WTC11 (cell line): ENCODE data around the gene TWF2. TPM values are rescaled to one million over a fixed set of nuclear protein-coding genes. Genes with fewer than 3 reads are reported as not detected.

ENCODE experiments used
- ATAC-seq: fragments of 200-7000 bp; cut with Tn5 transposase; 2 replicates; pipeline ENCODE4 v1.10.0; 2021; ENCODE audit warnings: mild to moderate bottlenecking, moderate library complexity
- CTCF ChIA-PET: fragments of 300-600 bp; sonication (Branson Sonifier 250); formaldehyde crosslinking; loops from one replicate; lab custom pipeline; 2021; ENCODE audit warnings: antibody characterized with exemption; lab: Charles Lee
- POLR2A ChIA-PET: fragments of 350-600 bp; sonication (Branson Sonifier 250); formaldehyde crosslinking; loops from one replicate; lab custom pipeline; 2021; ENCODE audit warnings: antibody characterized with exemption; lab: Charles Lee
- DNase-seq: peaks from one replicate; pipeline ENCODE4 v3.0.0; 2021; ENCODE audit warnings: low spot score
- H3K27ac Mint-ChIP-seq: 2 replicates; pipeline ENCODE4 v1.8.0; 2021; ENCODE audit warnings: mixed read lengths
- H3K27me3 Mint-ChIP-seq: 2 replicates; pipeline ENCODE4 v1.8.0; 2021; ENCODE audit warnings: low read depth, mild to moderate bottlenecking, moderate library complexity, mixed read lengths
- H3K36me3 Mint-ChIP-seq: 2 replicates; pipeline ENCODE4 v1.8.0; 2021; ENCODE audit warnings: mixed read lengths
- H3K4me1 Mint-ChIP-seq: 2 replicates; pipeline ENCODE4 v1.8.0; 2022; ENCODE audit warnings: mixed read lengths
- H3K4me3 Mint-ChIP-seq: 2 replicates; pipeline ENCODE4 v1.8.0; 2021; ENCODE audit warnings: mild to moderate bottlenecking, moderate library complexity, mixed read lengths
- H3K9me3 Mint-ChIP-seq: 2 replicates; pipeline ENCODE4 v1.8.0; 2021; ENCODE audit warnings: mixed read lengths
- FOXJ3 ChIP-seq: sonication (generic); formaldehyde crosslinking; IDR thresholded peaks from 2 replicates; pipeline ENCODE4 v1.9.0; 2021; ENCODE audit warnings: missing genetic modification reagents, mild to moderate bottlenecking, borderline replicate concordance
- SMAD4 ChIP-seq: sonication (generic); formaldehyde crosslinking; IDR thresholded peaks from 2 replicates; pipeline ENCODE4 v1.8.0; 2022; ENCODE audit warnings: mild to moderate bottlenecking, missing genetic modification reagents
- SOX15 ChIP-seq: fragments of 250-450 bp; sonication (Bioruptor Pico); IDR thresholded peaks from 2 replicates; pipeline ENCODE4 v1.9.0; 2021; ENCODE audit warnings: mild to moderate bottlenecking
- SP1 ChIP-seq: sonication (generic); formaldehyde crosslinking; conservative IDR thresholded peaks from 2 replicates; pipeline ENCODE4 v1.8.1; 2022; ENCODE audit warnings: missing genetic modification reagents
- microRNA-seq: library from miRNA; unstranded; fragments of <30 nt; microRNA quantifications from one replicate; pipeline ENCODE4 v1.2.0, GENCODE V29; 2022; ENCODE audit warnings: borderline number of aligned reads
- total RNA-seq: library from RNA; stranded (reverse); gene quantifications from 3 replicates; pipeline ENCODE4 v1.2.3, GENCODE V29; 2021
- TF ChIP-seq, protein P1 (sequence below): sonication (generic); formaldehyde crosslinking; IDR thresholded peaks from 2 replicates; pipeline ENCODE4 v1.8.0; 2022; ENCODE audit warnings: mild to moderate bottlenecking, missing genetic modification reagents

TWF2 gene
- total RNA-seq, 1 experiment from 2014 or later = 71.1 TPM

DNA sequence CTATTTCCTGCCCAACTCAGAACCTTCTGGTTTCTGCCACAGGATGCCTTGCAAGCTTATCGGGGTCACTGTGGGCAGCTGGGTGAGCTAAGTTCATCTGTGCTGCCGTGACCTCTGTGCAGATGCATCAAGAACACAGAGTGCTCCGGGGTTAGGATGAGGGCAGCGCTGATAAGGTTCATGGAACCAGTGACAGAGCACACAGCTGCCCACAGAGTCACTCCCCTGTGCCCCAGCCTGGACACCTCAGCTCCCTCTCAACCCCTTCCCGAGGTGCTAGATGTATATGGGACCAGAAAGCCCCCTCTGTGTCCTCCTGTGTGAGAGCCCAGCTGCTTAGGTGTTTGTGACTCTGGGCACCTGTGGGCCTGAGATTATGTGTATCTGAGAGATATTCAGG, 56.8 kb downstream of the TWF2 start:
- H3K27me3 Mint-ChIP-seq = peaks cover 2% of the 10 kb centered on the region; the same call in 1 of the 2 replicates
- ATAC-seq (no peak), DNase-seq (no peak)
- no peaks in the 10 kb centered on the region for H3K9me3 Mint-ChIP-seq
- TF ChIP-seq, protein P1, sequence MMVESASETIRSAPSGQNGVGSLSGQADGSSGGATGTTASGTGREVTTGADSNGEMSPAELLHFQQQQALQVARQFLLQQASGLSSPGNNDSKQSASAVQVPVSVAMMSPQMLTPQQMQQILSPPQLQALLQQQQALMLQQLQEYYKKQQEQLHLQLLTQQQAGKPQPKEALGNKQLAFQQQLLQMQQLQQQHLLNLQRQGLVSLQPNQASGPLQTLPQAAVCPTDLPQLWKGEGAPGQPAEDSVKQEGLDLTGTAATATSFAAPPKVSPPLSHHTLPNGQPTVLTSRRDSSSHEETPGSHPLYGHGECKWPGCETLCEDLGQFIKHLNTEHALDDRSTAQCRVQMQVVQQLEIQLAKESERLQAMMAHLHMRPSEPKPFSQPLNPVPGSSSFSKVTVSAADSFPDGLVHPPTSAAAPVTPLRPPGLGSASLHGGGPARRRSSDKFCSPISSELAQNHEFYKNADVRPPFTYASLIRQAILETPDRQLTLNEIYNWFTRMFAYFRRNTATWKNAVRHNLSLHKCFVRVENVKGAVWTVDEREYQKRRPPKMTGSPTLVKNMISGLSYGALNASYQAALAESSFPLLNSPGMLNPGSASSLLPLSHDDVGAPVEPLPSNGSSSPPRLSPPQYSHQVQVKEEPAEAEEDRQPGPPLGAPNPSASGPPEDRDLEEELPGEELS (CRISPR knock-in tag) = no peak
- no peak for TF ChIP-seq SOX15 (CRISPR knock-in tag)
- TF ChIP-seq SMAD4 (CRISPR knock-in tag) = no peak
- TF ChIP-seq SP1 (CRISPR knock-in tag) = no peak
- TF ChIP-seq, all 79 proteins: peak for 0
- Mint-ChIP-seq H3K4me3 (no peak overlapping the region), H3K4me1 (peaks cover 10% of the 10 kb centered on the region; the same call in 1 of the 2 replicates), H3K36me3 (no peaks in the 10 kb centered on the region), H3K27ac (no peak overlapping the region)
- POLR2A ChIA-PET = no interaction called here
- CTCF ChIA-PET = interaction anchor here (1.1 to 1.2 kb wide), 2 partner anchors 12 to 38 kb away, joined by 3 to 4 read pairs; no protein-coding TSS in a partner anchor

DNA sequence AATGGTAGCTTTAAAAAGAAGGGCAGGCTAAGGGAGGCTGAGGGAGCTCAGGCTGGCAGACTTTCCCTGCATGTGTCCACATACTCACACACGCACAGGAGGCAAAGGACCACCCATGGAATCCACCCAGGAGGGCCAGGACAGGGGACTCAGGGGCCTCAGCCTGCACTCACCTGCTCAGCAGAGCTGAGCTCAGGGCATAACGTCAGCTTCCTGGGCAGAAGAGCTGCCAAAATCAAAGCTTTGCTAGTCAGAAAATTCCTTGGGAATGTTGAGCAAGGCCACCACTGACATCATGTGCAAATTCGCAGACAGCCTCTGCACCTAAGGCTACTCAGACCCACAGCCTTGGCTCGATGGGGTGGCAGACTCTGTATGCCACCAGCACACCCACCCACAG, 57.4 kb downstream of the TWF2 start:
- Mint-ChIP-seq H3K27ac (no peak overlapping the region), H3K4me1 (peaks cover 11% of the 10 kb centered on the region; the same call in 1 of the 2 replicates), H3K4me3 (no peak overlapping the region), H3K9me3 (no peaks in the 10 kb centered on the region), H3K36me3 (no peaks in the 10 kb centered on the region), H3K27me3 (peaks cover 2% of the 10 kb centered on the region; the same call in 1 of the 2 replicates)
- DNase-seq = no peak
- ChIA-PET POLR2A (no interaction called here), CTCF (interaction anchor here (1.1 kb wide), 1 partner anchor 11 kb away, joined by 3 read pairs; no protein-coding TSS in a partner anchor)
- no peak for ATAC-seq
- TF ChIP-seq FOXJ3 (no peak), SMAD4 (CRISPR knock-in tag) (no peak)

Small RNAs within 50 kb of the gene (microRNA-seq; reads per million reads assigned to microRNA genes)
- gene MIRLET7G = 488 reads per million, percentile 84 among the genes with 10 or more reads in this experiment

Other genes with a start within 250 kb of the TWF2 start
- 1,343 to 1,592 TPM (median 1,542 TPM) in 3 replicates for gene RPL29, start 243.3 kb downstream of the TWF2 start, total RNA-seq
- gene DUSP7, start 182.6 kb downstream of the TWF2 start, total RNA-seq = 15.9 to 18.8 TPM (median 16.2 TPM) in 3 replicates
- gene POC1A, start 84.7 kb downstream of the TWF2 start, total RNA-seq = 31.3 to 36.2 TPM (median 34.9 TPM) in 3 replicates
- gene ALAS1, start 41.0 kb downstream of the TWF2 start, total RNA-seq = 39.1 to 43.0 TPM (median 39.4 TPM) in 3 replicates
- not detected in 3 replicates for gene TLR9, start 13.5 kb downstream of the TWF2 start, total RNA-seq
- gene PPM1M, start 6.6 kb upstream of the TWF2 start, total RNA-seq = 5.1 to 7.0 TPM (median 6.0 TPM) in 3 replicates
- gene WDR82, start 39.5 kb upstream of the TWF2 start, total RNA-seq = 64.6 to 69.7 TPM (median 64.9 TPM) in 3 replicates
- 5.8 to 8.7 TPM (median 6.2 TPM) in 3 replicates for gene GLYCTK, start 48.7 kb upstream of the TWF2 start, total RNA-seq
- 1.5 to 3.7 TPM (median 2.8 TPM) in 3 replicates for gene DNAH1, start 77.2 kb upstream of the TWF2 start, total RNA-seq
- 75.7 to 94.0 TPM (median 81.7 TPM) in 3 replicates for gene BAP1, start 170.8 kb upstream of the TWF2 start, total RNA-seq
- 15.4 to 21.1 TPM (median 15.7 TPM) in 3 replicates for gene PHF7, start 171.5 kb upstream of the TWF2 start, total RNA-seq
- 1.6 to 2.5 TPM (median 2.5 TPM) in 3 replicates for gene SEMA3G, start 205.9 kb upstream of the TWF2 start, total RNA-seq
- 4.3 to 5.7 TPM (median 5.6 TPM) in 3 replicates for gene TNNC1, start 214.9 kb upstream of the TWF2 start, total RNA-seq
- gene NISCH, start 216.4 kb upstream of the TWF2 start, total RNA-seq = 83.7 to 86.3 TPM (median 85.0 TPM) in 3 replicates